Stimulated activated CD4-positive, alpha-beta T cell treated with anti-CD3 and anti-CD28 coated beads, Interleukin-1b, Interleukin-23, amount 100 ng/mL, for 24 hours (primary cell): ENCODE measurements around the gene MAGI1.

Experiments used
- DNase-seq, 4 experiments: peaks; one replicate each; pipeline ENCODE4 v3.0.0-alpha.2; 2020; ENCODE audit warnings: low read depth in 4 of 4, low spot score in 1 of 4

The MAGI1 gene

DNA sequence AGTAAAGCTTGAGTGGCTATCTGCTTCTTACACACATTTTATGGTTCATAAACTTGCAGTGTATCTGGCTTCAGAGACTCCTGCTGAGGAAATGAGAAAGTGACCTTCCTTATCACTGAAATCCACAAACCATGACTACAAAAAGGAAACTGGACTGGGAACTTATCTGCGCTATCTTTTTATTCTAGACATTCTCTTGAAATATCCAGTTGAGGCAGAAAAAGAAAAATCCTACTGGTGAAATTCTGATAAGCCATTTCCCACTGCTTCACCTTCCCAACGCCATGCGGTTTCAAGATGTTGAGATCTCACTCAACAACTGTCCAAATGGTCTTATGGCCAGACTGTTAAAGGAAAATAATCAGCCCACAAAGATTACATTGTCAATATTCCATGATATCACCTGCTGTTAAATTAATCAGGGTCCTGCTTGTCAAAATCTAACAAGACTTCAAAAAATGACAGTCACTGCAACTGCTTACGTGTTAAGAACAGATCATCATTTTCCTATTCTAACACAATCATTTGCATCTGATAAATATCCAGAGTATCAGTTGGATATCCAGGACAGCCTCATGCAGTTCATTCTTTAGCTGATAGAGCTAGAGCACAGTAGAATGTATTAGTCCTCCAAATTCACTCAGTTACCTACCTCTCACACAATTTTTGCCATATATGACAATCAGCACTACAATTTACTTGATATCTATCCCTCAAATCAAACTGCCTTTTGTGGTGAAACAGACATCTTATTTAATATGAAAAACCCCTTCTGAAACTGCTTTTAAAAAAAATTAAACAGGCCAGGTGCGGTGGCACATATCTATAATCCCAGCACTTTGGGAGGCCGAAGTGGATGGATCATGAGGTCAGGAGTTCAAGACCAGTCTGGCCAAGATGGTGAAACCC, 538.1 kb downstream of the MAGI1 start:
- no peak for DNase-seq

DNA sequence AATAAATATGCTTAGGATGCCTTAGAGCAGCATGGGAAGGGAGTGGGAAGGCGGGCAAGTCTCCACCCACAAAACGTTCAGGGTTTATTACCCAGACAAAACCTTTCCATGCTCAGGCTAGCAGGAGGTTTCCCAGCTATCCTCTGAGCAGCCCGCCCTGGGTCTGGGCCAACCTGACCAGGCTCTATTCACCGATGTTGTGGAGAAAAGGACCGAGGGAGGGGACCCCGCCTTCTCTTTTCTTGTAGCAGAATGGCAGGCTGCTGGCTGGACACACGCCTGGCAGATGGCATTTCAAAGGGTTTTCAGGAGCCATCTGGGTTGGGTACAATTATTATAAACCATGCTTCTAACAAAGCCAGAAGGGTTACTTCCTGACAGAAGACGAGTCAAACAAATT, 540.9 kb downstream of the MAGI1 start:
- DNase-seq = no peak

DNA sequence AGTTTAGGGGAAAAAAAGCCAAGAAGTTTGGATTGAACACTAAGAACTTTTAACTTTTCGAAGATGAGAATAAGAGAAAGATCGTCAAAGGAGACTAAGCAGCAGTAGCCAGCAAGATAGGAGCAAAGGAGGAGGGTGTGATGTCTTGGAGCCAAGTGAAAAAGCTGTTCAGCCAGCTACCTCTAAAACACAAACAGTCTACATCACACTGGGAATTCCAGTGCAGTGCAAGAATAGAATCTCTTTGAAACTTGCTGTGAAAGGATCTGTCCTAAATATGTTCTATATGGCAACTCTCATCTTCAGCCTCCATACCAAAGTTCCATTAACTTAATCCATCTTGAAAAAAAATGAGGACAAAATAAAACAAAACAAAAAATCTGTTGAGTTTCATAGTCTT, 541.5 kb downstream of the MAGI1 start:
- DNase-seq = no peak

DNA sequence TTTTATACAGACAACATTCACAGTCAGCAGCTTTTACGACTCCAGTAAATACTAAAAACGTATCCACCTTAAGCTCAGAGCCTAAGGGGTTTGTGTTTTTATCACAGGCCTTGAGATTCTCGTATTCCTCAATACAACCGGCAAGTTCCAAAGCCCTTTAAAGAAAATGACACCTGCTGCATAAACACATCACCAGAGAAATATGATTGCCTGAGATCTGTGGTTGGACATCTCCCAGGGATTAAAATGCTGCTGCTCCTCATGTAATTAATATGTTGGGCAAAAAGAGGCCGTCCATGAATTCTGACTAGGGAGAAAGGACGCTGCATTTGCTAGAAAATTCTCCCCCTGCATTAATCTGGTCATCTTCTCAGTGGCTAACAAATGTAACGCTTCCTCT, 544.8 kb downstream of the MAGI1 start:
- no peak for DNase-seq

DNA sequence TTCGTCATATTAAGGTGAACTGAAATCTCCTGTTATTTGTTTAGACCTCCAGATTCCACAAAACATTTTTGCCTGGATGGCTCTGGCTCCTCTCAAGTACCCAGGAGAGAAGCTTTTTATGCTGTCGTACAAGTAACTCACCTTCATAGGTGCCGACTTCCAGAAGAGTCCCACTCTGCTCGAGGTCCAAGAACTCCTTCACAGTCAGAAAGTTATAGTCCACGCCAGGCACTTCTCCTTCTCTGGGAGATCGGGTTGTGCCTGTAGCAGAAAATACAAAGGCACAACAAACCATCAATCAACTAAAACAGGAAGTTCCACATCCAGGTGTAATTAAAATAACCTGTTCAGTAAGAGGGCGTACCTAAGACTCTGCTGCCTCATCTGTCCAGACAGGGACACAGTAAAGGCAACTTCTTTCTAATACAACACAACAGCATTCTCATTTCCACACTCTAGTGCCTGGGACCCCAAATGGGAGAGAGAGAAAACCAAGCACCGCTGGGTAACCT, 545.3 kb downstream of the MAGI1 start:
- no peak for DNase-seq

DNA sequence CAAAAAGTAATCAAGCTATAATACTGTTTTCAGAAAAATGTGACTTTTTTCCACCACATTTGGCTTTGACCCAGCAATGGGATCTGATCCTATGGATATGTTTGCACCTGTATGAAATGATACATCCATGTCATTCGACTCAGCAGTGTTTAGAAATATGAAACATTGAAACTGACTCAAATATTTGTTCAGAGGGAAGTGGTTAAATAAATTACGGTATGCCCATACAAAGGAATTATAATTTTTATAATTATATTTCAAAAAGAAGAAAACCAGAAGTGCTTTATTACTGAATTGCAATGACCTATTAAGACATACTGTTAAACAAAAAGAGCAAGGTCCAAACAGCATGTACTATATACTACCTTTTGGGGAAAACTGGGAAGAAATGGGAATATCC, 546.5 kb downstream of the MAGI1 start:
- DNase-seq = no peak

DNA sequence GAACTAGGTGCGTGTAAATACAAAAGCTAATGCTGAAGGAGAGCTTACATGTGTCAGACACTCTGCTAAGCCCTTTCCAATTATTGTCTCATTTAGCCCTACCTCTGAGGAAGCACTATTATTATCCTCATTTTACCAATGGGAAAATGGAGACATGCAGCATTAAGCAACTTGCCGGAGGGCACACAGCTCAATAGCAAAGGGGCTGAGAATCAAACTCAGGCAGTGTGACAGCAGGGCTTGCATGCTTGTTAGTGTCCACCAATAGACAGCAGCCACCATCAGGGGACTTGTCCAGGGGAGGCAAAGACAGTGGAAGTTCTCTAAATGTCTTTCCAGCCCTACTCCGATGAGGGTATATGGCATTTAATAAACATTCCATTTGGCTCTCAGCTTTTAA, 548.6 kb downstream of the MAGI1 start:
- no peak for DNase-seq

DNA sequence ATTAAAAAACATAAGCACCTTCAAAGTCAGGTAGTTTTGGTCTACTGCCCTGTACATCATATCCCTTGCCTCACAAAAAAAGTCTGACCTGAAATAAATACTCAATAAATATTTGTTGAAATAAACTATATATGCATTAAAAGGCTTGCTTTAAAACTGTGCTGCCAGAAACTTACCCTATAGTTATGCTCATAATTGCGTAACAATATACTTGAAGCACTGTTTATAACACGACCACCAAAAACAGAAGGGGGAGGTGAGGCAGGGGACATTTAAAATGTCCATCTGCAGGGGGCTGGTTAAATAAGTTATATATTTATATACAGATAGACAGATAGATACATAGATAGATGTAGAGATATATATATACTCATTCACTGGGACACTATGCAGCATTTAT, 549.5 kb downstream of the MAGI1 start:
- DNase-seq = no peak

DNA sequence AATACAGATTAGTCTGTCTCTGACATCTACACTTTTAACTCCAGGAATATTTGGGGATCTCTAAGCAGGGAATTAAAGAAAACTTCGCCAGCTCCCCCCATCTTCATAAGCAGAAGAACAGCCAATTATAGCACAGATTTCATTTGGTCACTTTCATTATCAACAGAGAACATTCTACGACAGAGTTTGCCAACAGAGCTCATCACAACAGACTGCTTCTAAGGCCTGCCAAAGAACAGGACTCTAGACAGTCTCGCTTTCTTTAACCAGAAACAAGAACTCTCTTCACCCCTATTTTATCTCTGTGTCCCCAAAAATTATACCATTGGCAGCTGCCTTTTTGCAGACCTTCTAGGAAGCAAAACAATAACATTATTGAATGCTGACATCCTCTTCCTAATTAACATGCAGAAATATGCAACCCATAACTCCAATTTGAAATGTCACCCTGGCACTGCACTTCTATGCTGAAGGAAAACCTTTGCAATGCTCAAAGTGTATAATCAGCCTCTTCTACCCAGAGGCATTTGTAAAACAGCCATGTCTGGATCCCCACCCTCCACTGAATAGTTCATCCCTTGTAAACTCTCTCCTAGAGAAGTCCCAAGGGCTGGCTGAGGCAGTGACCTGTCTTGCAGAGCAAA, 552.8 kb downstream of the MAGI1 start:
- DNase-seq = no peak

DNA sequence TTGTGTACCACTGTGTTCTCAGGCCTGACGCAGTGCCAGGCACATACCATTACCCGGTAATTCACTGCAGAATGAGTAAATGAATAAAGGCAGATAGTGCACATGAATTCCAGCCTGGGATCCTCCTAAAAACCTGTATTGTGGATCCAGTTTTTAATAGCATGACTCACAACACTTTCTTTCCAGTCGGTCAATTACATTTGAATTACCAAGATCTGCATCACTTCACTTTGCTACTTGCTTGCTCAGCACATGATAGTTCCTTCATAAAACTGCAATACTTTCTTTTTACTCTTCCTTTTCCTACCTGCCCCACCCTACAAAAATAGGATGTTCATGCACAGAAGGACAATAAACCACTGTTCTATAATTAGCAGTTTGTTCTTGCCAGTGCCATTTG, 553.8 kb downstream of the MAGI1 start:
- no peak for DNase-seq

DNA sequence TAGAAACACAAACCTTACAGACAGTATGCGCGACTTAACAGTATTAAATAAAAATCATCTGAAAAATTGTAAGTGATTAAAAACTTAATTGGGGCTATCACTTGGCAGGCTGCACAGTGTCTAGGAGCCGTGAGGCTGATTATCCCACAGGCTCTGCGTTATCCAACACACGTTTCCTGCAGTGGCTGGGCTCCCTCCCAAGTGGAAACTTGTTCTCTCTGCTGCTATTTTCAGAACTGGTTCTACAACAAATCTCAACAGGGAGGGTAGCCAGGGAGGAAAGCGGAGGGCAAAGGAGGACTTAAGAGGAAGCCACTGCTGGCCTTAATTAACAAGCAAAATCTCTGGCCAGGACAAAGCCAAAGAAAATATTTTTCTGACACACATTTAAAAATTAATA, 555.2 kb downstream of the MAGI1 start:
- DNase-seq = no peak

DNA sequence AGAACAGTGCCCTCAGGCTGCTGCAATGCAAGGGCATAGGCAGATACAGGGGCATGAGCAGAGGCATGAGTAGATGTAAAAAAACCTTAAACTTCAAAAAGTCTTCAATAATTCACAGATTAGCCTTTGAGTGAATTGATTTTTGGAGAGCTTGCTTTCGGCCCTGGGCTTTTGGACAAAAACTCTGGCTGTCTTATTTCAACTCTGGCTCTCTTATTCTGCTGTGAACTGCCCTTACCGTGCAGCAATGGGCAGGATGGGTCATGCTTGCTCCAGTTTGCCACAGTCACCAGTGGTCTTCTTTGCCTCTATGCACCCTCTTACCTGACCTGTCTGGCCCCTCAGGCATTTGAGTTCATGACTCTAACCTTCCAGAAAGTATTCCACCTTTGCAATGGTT, 555.7 kb downstream of the MAGI1 start:
- DNase-seq = no peak

DNA sequence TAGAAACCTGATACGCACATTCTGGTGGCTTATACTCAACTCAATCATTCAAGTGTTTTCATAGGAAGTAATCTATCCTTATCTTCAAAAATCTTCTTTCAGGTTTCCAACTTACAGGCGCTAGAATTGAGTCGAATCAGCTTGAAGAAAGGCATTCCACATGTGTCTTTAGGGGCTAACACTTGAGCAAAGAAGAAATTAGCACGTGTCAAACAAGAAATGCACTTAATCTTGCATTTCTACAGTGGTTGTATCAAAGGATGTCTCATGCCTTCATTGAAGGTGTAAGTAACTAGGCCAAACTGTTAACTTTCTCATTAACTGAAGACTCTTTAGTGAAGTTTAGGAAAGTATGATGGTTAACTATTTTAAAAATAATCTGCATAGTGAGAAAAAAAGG, 557.6 kb downstream of the MAGI1 start:
- no peak for DNase-seq

DNA sequence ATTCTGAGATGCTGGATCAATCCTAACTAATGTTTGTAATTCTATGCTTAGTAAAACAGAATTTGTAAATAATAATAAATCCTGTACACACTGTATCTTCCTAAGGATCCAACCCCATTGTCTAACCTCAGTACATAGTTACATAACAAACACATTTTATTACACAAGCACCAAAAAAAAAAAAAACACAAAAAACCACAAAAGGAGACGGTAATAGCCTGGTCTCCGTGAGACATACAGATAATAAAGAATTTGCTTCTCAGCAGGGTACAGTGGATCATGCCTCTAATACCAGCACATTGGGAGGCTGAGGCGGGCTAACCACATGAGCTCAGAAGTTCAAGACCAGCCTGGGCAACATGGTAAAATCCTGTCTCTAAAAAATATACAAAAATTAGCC, 558.7 kb downstream of the MAGI1 start:
- no peak for DNase-seq

DNA sequence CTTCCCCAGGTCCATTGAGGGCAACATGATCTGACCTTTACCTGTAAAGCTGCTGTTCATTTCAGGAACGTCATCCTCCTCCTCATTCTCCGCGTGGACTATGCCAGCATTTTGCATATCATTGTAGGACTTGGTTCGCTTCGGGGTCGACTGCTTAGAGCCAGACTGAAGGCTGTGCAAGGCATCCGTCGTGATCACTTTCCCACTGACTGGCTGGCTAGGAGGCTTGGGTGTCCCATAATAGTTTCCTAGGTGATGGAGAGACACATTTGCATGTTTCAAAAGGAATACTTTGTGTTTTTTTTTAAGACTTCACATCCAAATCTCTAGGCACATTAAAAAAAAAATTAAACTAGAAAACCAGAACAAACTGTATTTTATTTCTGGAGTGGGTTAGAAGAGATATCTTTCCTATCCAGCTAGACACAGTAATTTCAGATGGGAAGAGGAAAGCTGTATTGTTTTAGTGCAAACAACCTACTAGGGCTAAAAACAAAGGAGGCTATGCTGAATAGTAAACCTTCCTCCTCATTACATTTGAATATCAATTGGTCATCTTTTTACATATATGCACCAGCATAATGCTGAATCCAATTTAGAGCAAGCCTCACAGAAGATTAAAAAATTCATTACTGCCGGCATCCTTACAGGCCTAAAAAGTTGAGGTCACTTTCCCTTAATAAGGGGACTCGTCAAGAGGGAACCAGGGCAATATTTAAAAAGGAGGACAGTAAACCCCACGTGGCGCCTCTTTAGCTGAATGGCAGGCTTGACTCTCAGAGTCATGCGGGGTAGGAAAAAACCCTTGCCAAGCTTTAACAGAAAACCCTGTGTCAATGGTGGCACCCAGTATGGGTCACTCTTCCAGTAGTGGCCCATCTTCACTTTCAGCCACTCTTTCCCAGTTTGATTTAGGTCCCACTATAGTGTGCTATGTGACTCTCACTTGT, 559.9 kb downstream of the MAGI1 start:
- no peak for DNase-seq

DNA sequence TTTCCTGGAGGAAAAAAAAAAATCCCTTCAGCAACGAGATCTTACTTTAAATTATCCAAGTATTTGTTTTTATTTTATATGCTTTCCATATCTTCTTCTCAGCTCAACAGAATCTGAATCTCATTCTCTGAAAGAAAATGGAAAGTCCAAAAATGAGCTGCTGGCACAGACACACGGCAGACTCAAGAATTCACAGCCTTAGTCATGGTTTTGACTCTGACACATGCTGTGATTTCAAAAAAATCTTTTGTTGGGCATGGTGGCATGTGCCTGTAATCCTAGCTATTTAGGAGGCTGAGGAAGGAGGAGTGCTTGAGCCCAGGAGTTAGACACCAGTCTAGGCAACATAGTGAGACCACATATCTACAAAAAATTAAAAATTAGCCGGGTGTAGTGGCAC, 565.0 kb downstream of the MAGI1 start:
- no peak for DNase-seq

DNA sequence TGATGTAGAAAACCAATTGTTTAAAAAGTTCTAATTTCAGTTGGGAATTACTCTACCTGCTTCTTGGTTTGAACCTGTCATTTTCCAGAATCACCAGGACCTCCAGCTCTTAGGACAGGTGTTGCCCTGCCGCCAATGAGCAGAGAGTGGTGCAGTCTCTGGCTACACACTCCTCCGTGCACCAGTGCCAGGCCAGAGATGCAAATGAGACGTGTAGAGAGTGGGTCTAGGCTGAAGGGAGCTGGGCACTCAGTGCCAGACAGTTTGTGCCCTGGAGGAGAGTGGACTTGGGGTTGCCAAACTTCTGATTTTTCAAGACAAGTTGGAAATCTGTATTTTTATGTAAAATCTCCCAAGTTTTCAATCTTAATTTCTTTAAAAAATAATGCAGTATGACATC, 566.2 kb downstream of the MAGI1 start:
- no peak for DNase-seq

DNA sequence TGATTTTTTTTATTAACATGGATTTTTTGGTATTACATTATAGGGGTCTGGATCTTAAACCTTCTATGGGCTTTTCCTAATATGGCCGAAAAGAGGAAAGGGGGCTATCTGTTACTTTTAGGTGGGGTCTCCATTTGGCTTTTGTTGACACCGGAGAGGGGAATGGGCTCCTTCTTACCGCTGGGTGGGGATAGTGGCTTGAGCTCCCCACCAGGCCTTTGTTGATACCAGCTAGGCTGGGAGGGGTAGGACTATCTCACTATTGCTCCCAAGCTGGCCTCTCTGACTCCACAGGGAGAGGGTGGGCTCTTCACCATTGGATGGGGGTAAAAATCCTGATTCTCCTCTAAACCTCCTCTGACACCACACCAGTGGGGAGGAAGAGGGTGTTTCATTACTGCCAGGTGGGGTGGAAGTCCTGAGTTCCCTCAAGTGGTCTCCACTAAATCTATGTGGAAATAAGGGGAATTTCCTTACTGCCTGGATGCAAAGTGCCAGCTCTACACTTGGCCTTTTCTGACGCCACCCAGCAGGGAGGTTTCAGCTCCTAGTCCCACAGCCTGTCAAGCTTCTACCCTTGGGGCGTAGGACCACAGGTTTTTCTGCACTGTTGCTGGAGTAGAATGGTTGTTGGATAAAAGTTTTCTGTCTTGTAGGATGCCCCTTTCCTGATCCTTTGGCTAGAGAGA, 572.3 kb downstream of the MAGI1 start:
- DNase-seq = no peak

DNA sequence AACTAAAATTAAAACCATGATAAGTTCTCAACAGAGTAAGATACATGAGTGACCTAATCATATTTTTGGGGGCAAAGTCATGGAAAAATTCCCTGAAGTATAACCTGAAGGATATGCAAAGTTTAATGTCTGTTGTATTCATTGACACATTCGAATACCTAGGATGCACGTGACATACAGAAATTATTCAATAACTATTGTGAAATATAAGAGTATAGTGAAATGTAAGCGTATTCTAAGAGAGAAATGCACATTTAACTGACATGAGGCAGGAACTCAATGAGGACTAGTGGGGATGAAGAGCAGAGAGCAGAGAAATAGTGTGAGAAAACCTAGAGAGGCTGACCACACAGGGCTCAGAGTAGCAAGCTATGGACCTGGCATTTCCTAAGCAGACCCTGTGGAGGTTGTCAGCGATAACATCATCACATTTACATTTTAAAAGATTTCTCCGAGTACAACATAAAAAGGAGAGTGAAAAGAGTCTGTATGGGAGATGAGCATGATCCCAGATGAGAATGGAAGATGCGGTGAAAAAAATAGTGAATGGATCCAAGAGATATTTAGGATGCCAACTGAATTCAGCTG, 588.8 kb downstream of the MAGI1 start:
- DNase-seq = no peak

DNA sequence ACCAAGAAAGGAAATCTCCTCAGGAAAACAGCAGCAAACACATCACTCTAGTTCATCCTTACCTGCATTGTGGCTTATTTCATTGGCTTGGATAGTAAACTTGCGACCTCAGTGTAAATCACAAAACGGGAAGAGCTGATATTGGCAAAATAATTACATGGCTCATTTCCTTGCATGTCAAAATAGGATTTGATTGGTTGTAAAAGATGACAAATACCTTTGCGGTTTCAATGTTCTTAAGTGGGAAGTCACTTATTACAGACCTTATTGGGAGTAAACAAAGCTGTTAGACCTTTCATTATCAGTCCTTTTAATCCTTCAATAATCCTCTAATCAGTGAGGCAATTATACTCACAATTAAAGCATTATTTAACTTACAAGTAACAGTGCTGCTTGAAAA, 590.6 kb downstream of the MAGI1 start:
- DNase-seq = no peak
